Osteocyte (in vitro differentiated cells): ENCODE data around the gene SLC26A9. TPM values are rescaled to one million over a fixed set of nuclear protein-coding genes. Genes with fewer than 3 reads are reported as not detected.

Experiments
- DNase-seq: peaks from one replicate; pipeline ENCODE4 v3.0.0; 2021; ENCODE audit warnings: mixed read lengths; ENCODE audit not compliant: unreplicated experiment; ENCODE audit errors: extremely low spot score
- H3K27ac Mint-ChIP-seq: one replicate; pipeline ENCODE4 v1.8.0; 2021; ENCODE audit warnings: mild to moderate bottlenecking, mixed read lengths; ENCODE audit not compliant: unreplicated experiment
- H3K27me3 Mint-ChIP-seq: one replicate; pipeline ENCODE4 v1.8.0; 2021; ENCODE audit warnings: mixed read lengths; ENCODE audit not compliant: unreplicated experiment
- H3K36me3 Mint-ChIP-seq: one replicate; pipeline ENCODE4 v1.8.0; 2021; ENCODE audit warnings: mixed read lengths; ENCODE audit not compliant: unreplicated experiment
- H3K4me1 Mint-ChIP-seq: one replicate; pipeline ENCODE4 v1.8.0; 2021; ENCODE audit warnings: mixed read lengths; ENCODE audit not compliant: unreplicated experiment
- H3K4me3 Mint-ChIP-seq: one replicate; pipeline ENCODE4 v1.8.0; 2021; ENCODE audit warnings: mild to moderate bottlenecking, moderate library complexity, mixed read lengths; ENCODE audit not compliant: unreplicated experiment
- H3K9me3 Mint-ChIP-seq: one replicate; pipeline ENCODE4 v1.8.0; 2021; ENCODE audit warnings: mixed read lengths; ENCODE audit not compliant: unreplicated experiment
- total RNA-seq: library from RNA; stranded (reverse); gene quantifications from 2 replicates; pipeline ENCODE4 v1.2.1, GENCODE V29; 2021
- TF ChIP-seq, protein P1 (sequence below): fragments of 200-600 bp; sonication (generic); IDR thresholded peaks from 2 replicates; pipeline ENCODE4 v1.5.0; 2021; ENCODE audit warnings: antibody characterized with exemption, mild to moderate bottlenecking, moderate library complexity

The SLC26A9 gene
- total RNA-seq, 1 donor from 2014 or later: not detected

DNA sequence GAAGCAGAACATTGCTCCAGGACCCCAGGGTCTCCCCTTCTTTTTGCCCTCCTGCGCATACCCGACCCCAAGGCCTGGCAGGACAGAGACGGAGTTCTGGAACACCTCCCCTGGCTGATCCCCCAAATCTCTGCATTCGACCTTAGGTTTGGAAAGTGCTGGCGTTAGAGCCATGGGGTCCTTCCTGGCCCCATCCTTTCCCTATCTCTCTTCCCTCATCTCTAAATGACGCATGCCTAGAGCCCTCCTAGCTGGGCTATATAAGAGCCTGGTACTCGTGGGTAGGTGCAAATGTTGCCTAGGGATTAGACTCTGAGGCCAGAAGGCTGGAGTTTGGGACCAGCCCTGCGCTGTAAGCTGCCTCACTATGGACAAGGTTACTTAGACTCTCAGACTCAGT is 16.6 kb downstream of the SLC26A9 start:
- Mint-ChIP-seq H3K27me3 (peaks cover 9% of the 10 kb centered on the region), H3K4me1 (no peaks in the 10 kb centered on the region), H3K36me3 (no peaks in the 10 kb centered on the region), H3K4me3 (no peak overlapping the region), H3K27ac (no peak overlapping the region), H3K9me3 (no peaks in the 10 kb centered on the region)
- TF ChIP-seq, protein P1, sequence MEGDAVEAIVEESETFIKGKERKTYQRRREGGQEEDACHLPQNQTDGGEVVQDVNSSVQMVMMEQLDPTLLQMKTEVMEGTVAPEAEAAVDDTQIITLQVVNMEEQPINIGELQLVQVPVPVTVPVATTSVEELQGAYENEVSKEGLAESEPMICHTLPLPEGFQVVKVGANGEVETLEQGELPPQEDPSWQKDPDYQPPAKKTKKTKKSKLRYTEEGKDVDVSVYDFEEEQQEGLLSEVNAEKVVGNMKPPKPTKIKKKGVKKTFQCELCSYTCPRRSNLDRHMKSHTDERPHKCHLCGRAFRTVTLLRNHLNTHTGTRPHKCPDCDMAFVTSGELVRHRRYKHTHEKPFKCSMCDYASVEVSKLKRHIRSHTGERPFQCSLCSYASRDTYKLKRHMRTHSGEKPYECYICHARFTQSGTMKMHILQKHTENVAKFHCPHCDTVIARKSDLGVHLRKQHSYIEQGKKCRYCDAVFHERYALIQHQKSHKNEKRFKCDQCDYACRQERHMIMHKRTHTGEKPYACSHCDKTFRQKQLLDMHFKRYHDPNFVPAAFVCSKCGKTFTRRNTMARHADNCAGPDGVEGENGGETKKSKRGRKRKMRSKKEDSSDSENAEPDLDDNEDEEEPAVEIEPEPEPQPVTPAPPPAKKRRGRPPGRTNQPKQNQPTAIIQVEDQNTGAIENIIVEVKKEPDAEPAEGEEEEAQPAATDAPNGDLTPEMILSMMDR: no peak
- DNase-seq: no peak

DNA sequence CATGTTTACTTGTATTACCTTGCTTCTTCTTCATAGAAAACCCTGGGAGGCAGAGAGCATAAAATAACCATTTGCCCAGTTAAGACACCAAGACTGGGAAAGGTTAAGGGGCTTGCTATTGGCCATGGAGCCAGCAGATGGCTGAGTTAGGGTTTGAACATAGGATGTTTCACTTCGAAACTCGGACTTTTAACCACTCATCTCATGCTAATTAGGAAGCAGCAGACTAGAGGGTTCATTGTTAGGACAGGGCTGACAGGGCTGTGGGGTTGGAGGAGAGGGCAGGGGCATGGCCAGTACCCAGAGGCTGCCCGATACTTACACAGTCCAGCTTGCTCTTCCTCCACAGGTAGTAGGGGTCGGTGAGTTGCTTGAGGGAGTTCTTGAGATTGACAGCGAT is 17.0 kb downstream of the SLC26A9 start:
- no peaks in the 10 kb centered on the region for H3K9me3 Mint-ChIP-seq
- TF ChIP-seq, protein P1: no peak
- H3K4me1 Mint-ChIP-seq: no peaks in the 10 kb centered on the region
- H3K4me3 Mint-ChIP-seq: no peak overlapping the region
- no peak for DNase-seq
- peaks cover 9% of the 10 kb centered on the region for H3K27me3 Mint-ChIP-seq
- no peak overlapping the region for H3K27ac Mint-ChIP-seq
- no peaks in the 10 kb centered on the region for H3K36me3 Mint-ChIP-seq

DNA sequence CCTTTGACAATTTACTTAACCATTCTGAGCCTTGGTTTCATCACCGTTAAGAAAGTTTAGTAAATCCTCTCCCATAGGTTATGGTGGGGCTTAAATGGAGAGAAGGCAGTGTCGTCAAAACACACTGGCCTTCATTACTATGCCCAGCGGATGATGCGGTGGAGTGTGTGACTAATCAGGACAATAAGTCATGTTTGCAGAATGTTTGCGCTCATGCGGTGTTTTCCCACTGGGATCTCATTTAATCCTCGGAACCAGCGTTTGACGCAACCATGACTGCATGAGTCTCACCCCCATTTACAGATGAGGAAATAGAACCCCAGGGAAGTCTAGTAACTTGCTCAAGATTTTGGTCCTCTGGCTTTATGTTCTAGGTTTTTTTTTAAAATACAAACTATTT is 17.5 kb downstream of the SLC26A9 start:
- TF ChIP-seq, protein P1: no peak
- H3K36me3 Mint-ChIP-seq: no peaks in the 10 kb centered on the region
- H3K4me1 Mint-ChIP-seq: no peaks in the 10 kb centered on the region
- no peak overlapping the region for H3K27ac Mint-ChIP-seq
- H3K9me3 Mint-ChIP-seq: no peaks in the 10 kb centered on the region
- no peak for DNase-seq
- peaks cover 5% of the 10 kb centered on the region for H3K27me3 Mint-ChIP-seq
- no peak overlapping the region for H3K4me3 Mint-ChIP-seq

DNA sequence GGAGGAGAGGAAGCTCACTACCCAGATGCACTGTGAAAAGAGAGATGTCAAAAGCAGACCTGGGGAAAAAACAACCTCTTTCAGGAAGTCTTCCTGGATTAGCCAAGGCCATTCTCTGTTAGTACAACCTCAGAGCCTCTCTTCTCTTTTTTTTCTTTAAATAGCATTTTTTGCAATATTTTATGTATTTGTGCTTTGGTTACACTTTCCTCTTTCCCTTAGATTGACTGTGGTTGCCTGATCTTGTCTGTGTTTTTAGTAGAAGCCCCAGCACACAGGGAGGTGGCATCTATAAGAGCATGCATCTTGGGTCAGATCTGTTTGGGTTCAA is 18.8 kb downstream of the SLC26A9 start:
- peaks cover 2% of the 10 kb centered on the region for H3K27me3 Mint-ChIP-seq
- no peak overlapping the region for H3K27ac Mint-ChIP-seq
- H3K36me3 Mint-ChIP-seq: no peaks in the 10 kb centered on the region
- no peak overlapping the region for H3K4me3 Mint-ChIP-seq
- DNase-seq: no peak
- H3K4me1 Mint-ChIP-seq: peaks cover 3% of the 10 kb centered on the region
- TF ChIP-seq, protein P1: no peak
- no peaks in the 10 kb centered on the region for H3K9me3 Mint-ChIP-seq

DNA sequence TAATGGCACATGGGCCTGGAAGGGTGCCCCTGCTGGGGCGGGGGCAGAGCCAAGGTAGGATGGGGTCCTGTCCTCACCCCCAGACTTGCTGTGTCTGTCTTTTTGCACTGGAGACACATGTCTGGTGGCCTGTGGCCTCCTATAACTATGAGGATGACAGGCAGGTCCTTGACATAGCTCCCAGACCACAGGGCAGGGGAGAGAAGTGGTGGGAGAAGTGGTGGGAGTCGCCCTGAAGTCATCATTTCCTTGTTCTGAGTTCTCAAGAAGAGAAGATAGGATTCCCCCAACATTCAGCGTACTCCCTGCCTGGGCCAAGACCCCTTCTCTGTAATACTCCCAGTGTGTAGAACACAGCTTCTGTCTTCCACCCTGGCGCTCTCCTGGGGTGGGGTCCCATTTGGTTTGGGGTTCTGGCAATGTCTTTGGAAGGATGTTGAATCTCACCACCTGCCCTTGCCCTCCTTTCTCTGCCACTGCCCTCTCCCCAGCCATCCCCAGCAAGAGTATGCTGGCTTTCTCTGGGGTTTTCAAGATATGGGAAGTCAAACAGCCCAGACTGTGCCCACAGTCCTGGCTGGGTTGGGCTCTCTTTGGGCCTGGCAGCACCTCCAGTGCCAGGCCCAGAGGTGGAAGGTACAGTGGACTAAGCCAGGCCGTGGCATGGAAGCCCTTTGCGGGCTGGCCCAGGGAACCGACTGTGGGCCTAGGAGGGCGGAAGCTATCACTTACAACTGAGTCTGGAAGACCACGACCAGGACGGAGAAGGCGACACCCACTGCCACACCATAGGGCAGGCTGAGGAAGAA is 19.4 kb downstream of the SLC26A9 start:
- Mint-ChIP-seq H3K4me3 (no peak overlapping the region), H3K9me3 (no peaks in the 10 kb centered on the region), H3K36me3 (no peaks in the 10 kb centered on the region), H3K27me3 (peaks cover 2% of the 10 kb centered on the region), H3K4me1 (peaks cover 3% of the 10 kb centered on the region), H3K27ac (no peak overlapping the region)
- TF ChIP-seq, protein P1: no peak
- DNase-seq: no peak
